ENCODE measurements around the gene SIX3. TPM values are rescaled to one million over a fixed set of nuclear protein-coding genes. Genes with fewer than 3 reads are reported as not detected.

The SIX3 gene
- total and polyA plus RNA-seq, 4 donors = not detected

GRCh38 chr2:44939106-44940048 lies 2.1 kb upstream of the SIX3 start:
- intact Hi-C loops (cut with DNase I) = no loop called here
- no peaks in the 10 kb centered on the region for H3K9me3 ChIP-seq (ENCODE audit: control insufficient read depth, low read length)
- DNase-seq = no peak
- no peaks in the 10 kb centered on the region for H3K4me1 ChIP-seq (ENCODE audit: control insufficient read depth in 1 of 2, insufficient read depth in 2 of 2, low read length in 2 of 2)
- no peaks in the 10 kb centered on the region for H3K27me3 ChIP-seq (ENCODE audit: control insufficient read depth in 1 of 2, insufficient read depth in 2 of 2, low read length in 1 of 2)
- no peak overlapping the region for H3K27ac ChIP-seq (ENCODE audit: low read depth in 1 of 2, low read length in 2 of 2)
- H3K36me3 ChIP-seq (ENCODE audit: control insufficient read depth in 1 of 2, insufficient read depth in 2 of 2, low read length in 1 of 2) = no peaks in the 10 kb centered on the region
- 31 to 37% methylated on average over 39 to 42 of the region's 42 CpGs for WGBS, 2 donors
- H3K4me3 ChIP-seq (ENCODE audit: low read length in 2 of 2) = peak overlapping the region in 1 of 2 donors; percentile 8
- ATAC-seq (ENCODE audit: low FRiP score) = no peak

- intact Hi-C loops (cut with DNase I) = no loop called here
- H3K36me3 ChIP-seq (ENCODE audit: control insufficient read depth in 1 of 2, insufficient read depth in 2 of 2, low read length in 1 of 2) = no peaks in the 10 kb centered on the region
- no peaks in the 10 kb centered on the region for H3K9me3 ChIP-seq (ENCODE audit: control insufficient read depth, low read length)
- no peak overlapping the region for H3K27ac ChIP-seq (ENCODE audit: low read depth in 1 of 2, low read length in 2 of 2)
- no peaks in the 10 kb centered on the region for H3K4me1 ChIP-seq (ENCODE audit: control insufficient read depth in 1 of 2, insufficient read depth in 2 of 2, low read length in 2 of 2)
- H3K27me3 ChIP-seq (ENCODE audit: control insufficient read depth in 1 of 2, insufficient read depth in 2 of 2, low read length in 1 of 2) = no peaks in the 10 kb centered on the region
- 90 to 93% methylated on average over 14 of the region's 14 CpGs for WGBS, 2 donors
- H3K4me3 ChIP-seq (ENCODE audit: low read length in 2 of 2) = no peak overlapping the region
- ATAC-seq (ENCODE audit: low FRiP score) = no peak
- no peak for DNase-seq
These were observed 1.4 kb upstream of the SIX3 start for GRCh38 chr2:44940049-44940494.

GRCh38 chr2:44940732-44941464 lies 604 bp upstream of the SIX3 start:
- H3K27me3 ChIP-seq (ENCODE audit: control insufficient read depth in 1 of 2, insufficient read depth in 2 of 2, low read length in 1 of 2) = no peaks in the 10 kb centered on the region
- DNase-seq = no peak

GRCh38 chr2:44942304-44943030 lies 965 bp downstream of the SIX3 start:
- Histone ChIP-seq H3K36me3 (ENCODE audit: control insufficient read depth in 1 of 2, insufficient read depth in 2 of 2, low read length in 1 of 2) (no peaks in the 10 kb centered on the region), H3K4me1 (ENCODE audit: control insufficient read depth in 1 of 2, insufficient read depth in 2 of 2, low read length in 2 of 2) (no peaks in the 10 kb centered on the region), H3K9me3 (ENCODE audit: control insufficient read depth, low read length) (no peaks in the 10 kb centered on the region), H3K27me3 (ENCODE audit: control insufficient read depth in 1 of 2, insufficient read depth in 2 of 2, low read length in 1 of 2) (no peaks in the 10 kb centered on the region), H3K4me3 (ENCODE audit: low read length in 2 of 2) (peak overlapping the region in 1 of 2 donors; percentile 15), H3K27ac (ENCODE audit: low read depth in 1 of 2, low read length in 2 of 2) (no peak overlapping the region)
- DNase-seq (no peak), ATAC-seq (ENCODE audit: low FRiP score) (no peak)
- WGBS, 2 donors = 9 to 10% methylated on average over 58 to 69 of the region's 69 CpGs
- intact Hi-C loops (cut with DNase I) = no loop called here

More at GRCh38 chr2:44940732-44941464, 604 bp upstream of the SIX3 start:
- intact Hi-C loops (cut with DNase I) = no loop called here
- H3K4me3 ChIP-seq (ENCODE audit: low read length in 2 of 2) = no peak overlapping the region
- no peak overlapping the region for H3K27ac ChIP-seq (ENCODE audit: low read depth in 1 of 2, low read length in 2 of 2)
- H3K4me1 ChIP-seq (ENCODE audit: control insufficient read depth in 1 of 2, insufficient read depth in 2 of 2, low read length in 2 of 2) = no peaks in the 10 kb centered on the region
- no peaks in the 10 kb centered on the region for H3K36me3 ChIP-seq (ENCODE audit: control insufficient read depth in 1 of 2, insufficient read depth in 2 of 2, low read length in 1 of 2)
- no peak for ATAC-seq (ENCODE audit: low FRiP score)
- WGBS, 2 donors = 39 to 44% methylated on average over 24 to 25 of the region's 25 CpGs
- no peaks in the 10 kb centered on the region for H3K9me3 ChIP-seq (ENCODE audit: control insufficient read depth, low read length)

GRCh38 chr2:44943031-44943692 lies 1.7 kb downstream of the SIX3 start:
- Histone ChIP-seq H3K4me1 (ENCODE audit: control insufficient read depth in 1 of 2, insufficient read depth in 2 of 2, low read length in 2 of 2) (no peaks in the 10 kb centered on the region), H3K27ac (ENCODE audit: low read depth in 1 of 2, low read length in 2 of 2) (no peak overlapping the region), H3K36me3 (ENCODE audit: control insufficient read depth in 1 of 2, insufficient read depth in 2 of 2, low read length in 1 of 2) (no peaks in the 10 kb centered on the region), H3K9me3 (ENCODE audit: control insufficient read depth, low read length) (no peaks in the 10 kb centered on the region), H3K27me3 (ENCODE audit: control insufficient read depth in 1 of 2, insufficient read depth in 2 of 2, low read length in 1 of 2) (no peaks in the 10 kb centered on the region), H3K4me3 (ENCODE audit: low read length in 2 of 2) (no peak overlapping the region)
- intact Hi-C loops (cut with DNase I) = no loop called here
- no peak for DNase-seq
- ATAC-seq (ENCODE audit: low FRiP score) = no peak
- WGBS, 2 donors = 71 to 75% methylated on average over 36 of the region's 36 CpGs

GRCh38 chr2:44943693-44944101 lies 2.2 kb downstream of the SIX3 start:
- no peaks in the 10 kb centered on the region for H3K4me1 ChIP-seq (ENCODE audit: control insufficient read depth in 1 of 2, insufficient read depth in 2 of 2, low read length in 2 of 2)
- DNase-seq (no peak), ATAC-seq (ENCODE audit: low FRiP score) (no peak)
- no peak overlapping the region for H3K4me3 ChIP-seq (ENCODE audit: low read length in 2 of 2)
- H3K36me3 ChIP-seq (ENCODE audit: control insufficient read depth in 1 of 2, insufficient read depth in 2 of 2, low read length in 1 of 2) = no peaks in the 10 kb centered on the region
- no peaks in the 10 kb centered on the region for H3K9me3 ChIP-seq (ENCODE audit: control insufficient read depth, low read length)
- 85 to 89% methylated on average over 10 of the region's 10 CpGs for WGBS, 2 donors
- H3K27me3 ChIP-seq (ENCODE audit: control insufficient read depth in 1 of 2, insufficient read depth in 2 of 2, low read length in 1 of 2) = no peaks in the 10 kb centered on the region
- no peak overlapping the region for H3K27ac ChIP-seq (ENCODE audit: low read depth in 1 of 2, low read length in 2 of 2)
- intact Hi-C loops (cut with DNase I) = no loop called here

GRCh38 chr2:44944102-44944951 lies 2.8 kb downstream of the SIX3 start:
- intact Hi-C loops (cut with DNase I) = no loop called here
- Histone ChIP-seq H3K4me3 (ENCODE audit: low read length in 2 of 2) (no peak overlapping the region), H3K4me1 (ENCODE audit: control insufficient read depth in 1 of 2, insufficient read depth in 2 of 2, low read length in 2 of 2) (no peaks in the 10 kb centered on the region), H3K27ac (ENCODE audit: low read depth in 1 of 2, low read length in 2 of 2) (no peak overlapping the region), H3K27me3 (ENCODE audit: control insufficient read depth in 1 of 2, insufficient read depth in 2 of 2, low read length in 1 of 2) (no peaks in the 10 kb centered on the region), H3K9me3 (ENCODE audit: control insufficient read depth, low read length) (no peaks in the 10 kb centered on the region), H3K36me3 (ENCODE audit: control insufficient read depth in 1 of 2, insufficient read depth in 2 of 2, low read length in 1 of 2) (no peaks in the 10 kb centered on the region)
- 16 to 17% methylated on average over 56 to 62 of the region's 62 CpGs for WGBS, 2 donors
- ATAC-seq (ENCODE audit: low FRiP score) (peak; percentile 39), DNase-seq (no peak)
